HG03064 (cell line): ENCODE data around the gene FHIT.

Experiments
- ATAC-seq: cut with Tn5 transposase; IDR thresholded peaks from one replicate; pipeline ENCODE4 v1.9.1; 2021; ENCODE audit warnings: low read depth; ENCODE audit not compliant: unreplicated experiment

Gene FHIT

GRCh38 chr3:59839810-59840515, 1411.3 kb downstream of the FHIT start:
- peak; percentile 95 for ATAC-seq

- ATAC-seq, result no peak
Observed at GRCh38 chr3:59839283-59839682, 1412.0 kb downstream of the FHIT start.

- no peak for ATAC-seq
Observed at GRCh38 chr3:59836531-59836930, 1414.7 kb downstream of the FHIT start.

- ATAC-seq, result no peak
Observed at GRCh38 chr3:59832702-59833101, 1418.5 kb downstream of the FHIT start.

- ATAC-seq, result no peak
Observed at GRCh38 chr3:59832241-59832640, 1419.0 kb downstream of the FHIT start.

- no peak for ATAC-seq
Observed at GRCh38 chr3:59831394-59831793, 1419.9 kb downstream of the FHIT start.

GRCh38 chr3:59829527-59829926, 1421.7 kb downstream of the FHIT start:
- no peak for ATAC-seq

GRCh38 chr3:59824876-59825275, 1426.4 kb downstream of the FHIT start:
- ATAC-seq, result no peak

GRCh38 chr3:59821274-59821673, 1430.0 kb downstream of the FHIT start:
- ATAC-seq, result no peak

- ATAC-seq, result no peak
Observed at GRCh38 chr3:59820352-59820934, 1430.8 kb downstream of the FHIT start.

GRCh38 chr3:59818919-59819300, 1432.3 kb downstream of the FHIT start:
- no peak for ATAC-seq

GRCh38 chr3:59818033-59818918, 1433.0 kb downstream of the FHIT start:
- ATAC-seq, result no peak

GRCh38 chr3:59817511-59817910, 1433.7 kb downstream of the FHIT start:
- no peak for ATAC-seq

- no peak for ATAC-seq
Observed at GRCh38 chr3:59816312-59816711, 1434.9 kb downstream of the FHIT start.

GRCh38 chr3:59813148-59813538, 1438.1 kb downstream of the FHIT start:
- no peak for ATAC-seq

GRCh38 chr3:59812237-59813147, 1438.8 kb downstream of the FHIT start:
- ATAC-seq, result no peak

GRCh38 chr3:59811160-59811559, 1440.1 kb downstream of the FHIT start:
- no peak for ATAC-seq

GRCh38 chr3:59810606-59811005, 1440.6 kb downstream of the FHIT start:
- no peak for ATAC-seq

GRCh38 chr3:59809710-59810444, 1441.4 kb downstream of the FHIT start:
- no peak for ATAC-seq

GRCh38 chr3:59809016-59809415, 1442.2 kb downstream of the FHIT start:
- ATAC-seq, result no peak
